ENCODE measurements around the gene ILRUN.
"Not testable (repeated sequence)": the region's sequence is repeated elsewhere in the genome, so short reads cannot be mapped to it uniquely, and the experiment has no call there.

Gene ILRUN

GRCh38 chr6:34697544-34697836 lies 923 bp upstream of the ILRUN start:
- no peak for DNase-seq (ENCODE audit: low spot score)

GRCh38 chr6:34696189-34696738 lies 303 bp downstream of the ILRUN start:
- no peak for DNase-seq (ENCODE audit: low spot score)

DNA sequence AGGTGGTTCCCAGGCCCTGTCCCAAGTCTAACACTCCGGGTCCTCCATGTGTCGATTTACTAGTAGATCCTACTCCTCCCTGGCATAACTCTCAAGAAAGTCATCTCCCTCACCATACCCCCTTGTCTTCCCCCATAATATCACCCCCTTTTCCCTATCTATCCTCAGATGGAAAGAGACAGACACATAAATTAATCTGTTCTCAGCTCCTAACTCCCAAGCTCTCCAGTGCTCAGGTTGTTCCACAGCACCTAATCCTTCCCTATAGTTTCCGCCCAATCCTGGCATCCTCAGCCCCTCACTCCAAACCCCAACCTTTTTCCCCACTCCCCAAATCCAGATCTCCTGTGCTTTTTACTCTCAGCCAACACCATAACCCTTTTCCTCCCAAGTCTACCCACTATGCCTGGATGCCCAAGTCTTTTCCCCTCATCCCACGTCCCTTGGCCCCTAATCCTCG lies 808 bp downstream of the ILRUN start:
- no peak for DNase-seq (ENCODE audit: low spot score)

- DNase-seq (ENCODE audit: low spot score): no peak
Measured at GRCh38 chr6:34692280-34692679, 4.3 kb downstream of the ILRUN start.

DNA sequence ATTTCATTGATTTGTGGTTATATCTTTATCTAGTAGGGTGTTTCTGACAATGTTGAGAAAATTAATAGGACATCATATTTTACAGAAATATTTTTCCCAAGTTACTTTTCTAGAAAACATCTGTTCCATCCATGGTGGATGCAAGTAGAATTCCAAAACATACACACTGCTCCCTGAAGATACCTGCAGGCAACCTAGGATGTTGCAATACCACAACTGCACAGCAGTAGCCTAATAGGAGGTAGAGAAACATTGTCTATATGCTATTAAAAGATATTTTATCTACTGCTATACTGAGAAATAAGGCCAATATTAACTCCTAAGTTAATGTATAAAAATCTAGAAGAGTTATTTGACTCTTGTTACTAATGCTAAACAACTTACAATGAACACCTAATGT lies 6.8 kb downstream of the ILRUN start:
- no peak for DNase-seq (ENCODE audit: low spot score)

DNA sequence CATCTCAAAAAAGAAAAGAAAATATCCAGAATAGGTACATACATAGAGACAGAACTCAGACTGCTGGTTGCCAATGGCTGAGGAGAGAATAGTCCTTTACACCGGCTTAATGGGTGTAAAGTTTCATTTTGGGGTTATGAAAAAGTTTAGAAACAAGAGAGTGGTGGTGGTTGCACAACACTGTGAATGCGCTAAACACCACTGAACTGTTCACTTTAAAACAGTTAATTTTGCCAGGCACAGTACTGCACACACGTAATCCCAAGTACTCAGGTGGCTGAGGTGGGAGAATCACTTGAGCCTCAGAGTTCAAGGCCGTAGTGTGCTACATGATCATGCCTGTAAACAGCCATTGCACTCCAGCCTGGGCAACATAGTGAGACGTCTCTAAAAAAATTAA lies 7.6 kb downstream of the ILRUN start:
- DNase-seq (ENCODE audit: low spot score): no peak

DNA sequence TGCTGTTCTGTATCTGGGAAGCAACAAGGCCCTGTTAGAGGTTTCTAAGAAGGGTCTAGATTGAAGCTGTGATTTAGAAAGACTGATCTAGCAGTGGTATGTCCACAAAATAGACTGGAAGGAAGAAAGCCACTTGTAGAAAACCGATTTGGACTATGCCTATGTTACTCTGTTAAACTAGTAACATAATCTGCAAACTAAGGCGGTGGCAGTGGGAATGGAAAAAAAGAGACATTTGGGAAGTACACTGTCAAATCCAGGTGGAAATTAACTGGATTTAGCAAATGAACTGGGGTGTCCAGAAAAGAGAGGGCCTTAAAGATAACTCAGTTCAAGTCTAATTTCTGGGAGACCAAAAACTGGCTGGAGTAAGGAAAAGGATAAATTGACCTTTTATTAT lies 11.6 kb downstream of the ILRUN start:
- no peak for DNase-seq (ENCODE audit: low spot score)

- DNase-seq (ENCODE audit: low spot score): no peak
Measured at GRCh38 chr6:34684364-34684763, 12.2 kb downstream of the ILRUN start.

GRCh38 chr6:34680802-34681515 lies 15.6 kb downstream of the ILRUN start:
- DNase-seq (ENCODE audit: low spot score): no peak

GRCh38 chr6:34680313-34680712 lies 16.3 kb downstream of the ILRUN start:
- not testable (repeated sequence) for DNase-seq (ENCODE audit: low spot score)

DNA sequence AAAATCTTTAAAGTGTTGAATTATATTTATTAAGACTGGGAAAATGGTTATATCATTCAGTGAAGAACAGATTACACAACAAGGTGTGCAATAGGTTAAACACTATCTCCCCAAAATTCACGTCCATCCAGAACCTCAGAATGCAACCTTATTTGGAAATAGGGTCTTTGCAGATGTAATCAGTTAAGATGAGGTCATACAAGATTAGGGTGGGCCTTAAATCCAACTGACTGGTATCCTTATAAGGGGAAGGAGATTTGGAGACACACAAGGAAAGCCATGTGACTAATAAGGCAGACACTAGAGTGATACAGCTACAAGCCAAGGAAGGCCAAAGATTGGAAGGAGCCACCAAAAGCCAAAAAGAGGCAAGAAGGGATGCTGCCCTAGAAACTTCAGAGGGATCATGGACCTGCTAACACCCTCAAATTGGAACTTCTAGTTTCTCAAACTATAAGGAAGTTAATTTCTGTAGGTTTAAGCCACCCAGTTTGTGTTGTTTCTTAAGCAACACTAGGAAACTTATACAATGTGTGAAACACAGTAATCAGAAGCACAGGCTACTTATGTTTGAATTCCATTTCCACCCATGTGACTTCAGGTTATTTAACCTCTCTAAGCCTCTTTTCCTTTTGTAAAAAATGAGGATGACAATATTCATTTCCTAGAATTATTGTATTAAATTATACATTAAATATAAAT lies 16.9 kb downstream of the ILRUN start:
- no peak for DNase-seq (ENCODE audit: low spot score)

DNA sequence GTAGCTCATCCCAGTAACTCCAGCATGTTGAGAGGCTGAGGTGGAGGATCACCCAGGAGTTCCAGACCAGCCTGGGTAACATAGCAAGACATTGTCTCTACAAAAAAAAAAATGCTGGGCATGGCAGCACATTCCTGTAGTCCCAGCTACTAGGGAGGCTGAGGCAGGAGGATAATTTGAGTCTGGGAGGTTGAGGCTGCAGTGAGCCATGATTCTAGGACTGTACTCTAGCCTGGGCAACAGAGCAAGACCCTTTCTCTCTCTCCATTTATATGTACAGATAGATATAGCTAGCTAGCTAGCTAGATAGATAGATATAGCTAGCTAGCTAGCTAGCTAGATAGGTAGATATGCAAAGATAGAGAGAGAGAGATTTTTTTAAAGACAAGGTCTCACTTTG lies 20.4 kb downstream of the ILRUN start:
- no peak for DNase-seq (ENCODE audit: low spot score)

DNA sequence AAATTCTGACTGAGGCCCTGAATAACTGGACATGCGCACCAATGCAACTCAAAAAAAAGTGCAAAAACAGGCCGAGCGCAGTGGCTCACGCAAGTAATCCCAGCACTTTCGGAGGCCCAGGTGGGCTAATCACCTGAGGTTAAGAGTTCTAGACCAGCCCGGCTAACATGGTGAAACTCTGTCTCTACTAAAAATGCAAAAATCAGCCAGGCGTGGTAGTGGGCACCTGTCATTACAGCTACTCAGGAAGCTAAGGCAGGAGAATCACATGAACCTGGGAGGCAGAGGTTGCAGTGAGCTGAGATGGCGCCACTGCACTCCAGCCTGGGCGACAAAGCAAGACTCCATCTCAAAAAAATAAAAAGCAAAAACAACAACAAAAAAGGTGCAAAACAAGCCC lies 21.6 kb downstream of the ILRUN start:
- not testable (repeated sequence) for DNase-seq (ENCODE audit: low spot score)

- DNase-seq (ENCODE audit: low spot score): no peak
Measured at GRCh38 chr6:34674268-34674639, 22.3 kb downstream of the ILRUN start.

DNA sequence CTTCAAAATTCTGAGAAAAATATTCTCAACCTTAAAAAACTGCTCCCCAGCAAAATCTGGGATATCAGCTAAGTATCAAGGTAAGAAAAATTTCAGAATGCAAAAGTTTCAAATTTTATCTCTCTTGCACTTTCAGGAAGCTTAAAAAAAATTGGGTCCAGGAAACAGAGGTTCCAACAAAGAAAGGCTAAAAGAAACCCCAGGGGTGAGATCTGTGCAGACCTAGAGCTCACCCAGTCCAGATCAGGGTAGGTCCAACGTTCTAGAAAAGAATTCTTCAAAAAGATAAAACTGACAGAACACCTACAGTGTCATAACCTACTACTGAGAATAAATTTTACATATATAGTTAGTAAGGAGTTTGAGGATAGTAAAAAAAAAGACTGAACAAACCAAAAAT lies 23.5 kb downstream of the ILRUN start:
- no peak for DNase-seq (ENCODE audit: low spot score)

DNA sequence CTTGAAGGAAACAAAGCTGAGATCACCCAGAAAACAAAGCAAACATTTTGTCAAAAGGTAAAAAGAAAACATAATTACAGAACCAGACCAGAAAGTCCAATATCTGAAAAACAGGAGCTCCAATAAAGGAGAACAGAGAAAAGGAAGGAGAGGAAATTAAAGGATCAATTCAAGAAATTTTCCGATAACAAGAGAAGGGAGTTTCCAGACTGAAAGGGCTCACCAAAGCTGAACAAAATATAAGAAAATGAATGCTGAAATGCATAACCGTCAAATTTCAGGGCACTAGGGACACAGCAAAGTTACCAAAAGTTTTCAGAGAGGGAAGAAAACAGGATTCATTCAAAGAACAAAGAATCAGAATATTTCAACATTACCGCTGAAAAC lies 23.9 kb downstream of the ILRUN start:
- DNase-seq (ENCODE audit: low spot score): no peak

- DNase-seq (ENCODE audit: low spot score): peak; percentile 29
Measured at GRCh38 chr6:34671801-34672656, 24.5 kb downstream of the ILRUN start.

GRCh38 chr6:34671367-34671766 lies 25.2 kb downstream of the ILRUN start:
- DNase-seq (ENCODE audit: low spot score): no peak

DNA sequence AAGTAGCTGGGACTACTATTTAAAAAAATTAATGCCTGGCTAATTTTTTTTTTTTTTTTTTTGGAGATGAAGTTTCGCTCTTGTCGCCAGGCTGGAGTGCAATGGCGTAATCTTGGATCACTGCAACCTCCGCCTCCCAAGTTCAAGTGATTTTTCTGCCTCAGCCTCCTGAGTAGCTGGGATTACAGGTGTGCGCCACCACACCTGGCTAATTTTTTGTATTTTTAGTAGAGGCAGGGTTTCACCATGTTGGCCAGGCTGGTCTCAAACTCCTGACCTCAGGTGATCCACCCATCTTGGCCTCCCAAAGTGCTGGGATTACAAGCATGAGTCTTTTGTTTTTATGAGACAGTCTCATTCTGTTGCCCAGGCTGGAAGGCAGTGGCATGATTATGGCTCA lies 27.8 kb downstream of the ILRUN start:
- not testable (repeated sequence) for DNase-seq (ENCODE audit: low spot score)

- no peak for DNase-seq (ENCODE audit: low spot score)
Measured at GRCh38 chr6:34667481-34668238, 28.9 kb downstream of the ILRUN start.

DNA sequence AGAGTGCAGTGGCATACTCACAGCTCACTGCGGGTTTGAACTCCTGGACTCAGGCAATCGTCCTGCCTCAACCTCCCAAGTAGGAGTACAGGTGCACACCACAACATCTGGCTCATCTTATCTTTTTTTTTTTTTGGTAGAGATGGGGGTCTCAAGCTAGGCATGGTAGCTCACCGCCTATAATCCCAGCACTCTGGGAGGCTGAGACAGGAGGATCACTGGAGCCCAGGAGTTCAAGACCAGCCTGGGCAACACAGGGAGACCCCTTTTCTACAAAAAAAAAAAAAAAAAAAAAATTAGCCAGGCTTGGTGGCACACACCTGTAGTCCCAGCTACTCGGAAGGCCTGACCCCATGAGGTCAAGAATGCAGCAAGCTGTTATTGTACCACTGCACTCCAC lies 31.5 kb downstream of the ILRUN start:
- DNase-seq (ENCODE audit: low spot score): no peak
